Liver (tissue), 9 donors: ENCODE results near the gene GAS6. TPM values are rescaled to one million over a fixed set of nuclear protein-coding genes. Genes with fewer than 3 reads are reported as not detected.

Experiments used
- DNase-seq: peaks from one replicate; pipeline ENCODE4 v3.0.0-alpha.2; 2017; ENCODE audit warnings: low spot score
- H3K27ac ChIP-seq, 2 donors: one replicate each; pipeline ENCODE4 v1.7.0; 2013; ENCODE audit warnings: inconsistent platforms in 2 of 2, low read length in 2 of 2, control low read depth in 1 of 2, low read depth in 1 of 2, mild to moderate bottlenecking in 1 of 2
- H3K27me3 ChIP-seq, 4 donors: one replicate each; pipeline versions ENCODE4 v1.6.1 to v1.7.0; 2013; ENCODE audit warnings: low read length in 3 of 4, inconsistent platforms in 1 of 4, mild to moderate bottlenecking in 1 of 4, moderate library complexity in 1 of 4; ENCODE audit not compliant: control insufficient read depth in 4 of 4, insufficient read depth in 4 of 4
- H3K36me3 ChIP-seq, 4 donors: one replicate each; pipeline versions ENCODE4 v1.6.1 to v1.7.0; 2013; ENCODE audit warnings: low read length in 3 of 4, mild to moderate bottlenecking in 3 of 4, low read depth in 1 of 4, moderate library complexity in 1 of 4; ENCODE audit not compliant: control insufficient read depth in 4 of 4, insufficient read depth in 3 of 4
- H3K4me1 ChIP-seq, 4 donors: one replicate each; pipeline versions ENCODE4 v1.6.1 to v1.7.0; 2013; ENCODE audit warnings: low read length in 3 of 4, mild to moderate bottlenecking in 3 of 4, moderate library complexity in 1 of 4; ENCODE audit not compliant: control insufficient read depth in 4 of 4, insufficient read depth in 4 of 4
- H3K4me3 ChIP-seq, 3 donors: one replicate each; pipeline versions ENCODE4 v1.6.1 to v1.7.0; 2013; ENCODE audit warnings: low read length in 3 of 3, control low read depth in 1 of 3, low read depth in 1 of 3, mild to moderate bottlenecking in 1 of 3
- H3K9ac ChIP-seq, 2 donors: one replicate each; pipeline ENCODE4 v1.7.0; 2013; ENCODE audit warnings: low read length in 2 of 2, mild to moderate bottlenecking in 2 of 2, moderate library complexity in 2 of 2, control low read depth in 1 of 2, low read depth in 1 of 2
- H3K9me3 ChIP-seq, 4 donors: one replicate each; pipeline versions ENCODE4 v1.6.1 to v1.7.0; 2013; ENCODE audit warnings: low read length in 3 of 4; ENCODE audit not compliant: control insufficient read depth in 4 of 4
- EGR1 ChIP-seq, 2 donors: IDR thresholded peaks; 2 replicates each; pipeline ENCODE4 v1.6.1; 2016 to 2018; ENCODE audit warnings: antibody characterized with exemption in 2 of 2, low read depth in 2 of 2
- FOXA1 ChIP-seq: IDR thresholded peaks from 2 replicates; pipeline ENCODE4 v1.6.1; 2016; ENCODE audit warnings: antibody characterized with exemption
- FOXA2 ChIP-seq: IDR thresholded peaks from 2 replicates; pipeline ENCODE4 v1.6.1; 2016; ENCODE audit warnings: antibody characterized with exemption
- GABPA ChIP-seq, 2 donors: IDR thresholded peaks in 1 of 2; conservative IDR thresholded peaks in 1 of 2; 2 replicates each; pipeline ENCODE4 v1.6.1; 2016; ENCODE audit warnings: antibody characterized with exemption in 2 of 2, mild to moderate bottlenecking in 1 of 2, moderate library complexity in 1 of 2
- HNF4A ChIP-seq, 2 donors: conservative IDR thresholded peaks; 2 replicates each; pipeline ENCODE4 v1.6.1; 2016; ENCODE audit warnings: antibody characterized with exemption in 2 of 2, mild to moderate bottlenecking in 2 of 2
- HNF4G ChIP-seq: IDR thresholded peaks from 2 replicates; pipeline ENCODE4 v1.6.1; 2016; ENCODE audit warnings: antibody characterized with exemption
- JUND ChIP-seq, 2 donors: IDR thresholded peaks; 2 replicates each; pipeline ENCODE4 v1.6.1; 2016; ENCODE audit warnings: antibody characterized with exemption in 2 of 2
- NR2F2 ChIP-seq: IDR thresholded peaks from 2 replicates; pipeline ENCODE4 v1.6.1; 2016; ENCODE audit warnings: antibody characterized with exemption
- RAD21 ChIP-seq, 2 donors: IDR thresholded peaks; 2 replicates each; pipeline ENCODE4 v1.6.1; 2016; ENCODE audit warnings: antibody characterized with exemption in 2 of 2, mild to moderate bottlenecking in 2 of 2
- RXRA ChIP-seq, 2 donors: IDR thresholded peaks; 2 replicates each; pipeline ENCODE4 v1.6.1; 2017 to 2018; ENCODE audit warnings: antibody characterized with exemption in 2 of 2, mild to moderate bottlenecking in 1 of 2
- TAF1 ChIP-seq: conservative IDR thresholded peaks from 2 replicates; pipeline ENCODE4 v1.6.1; 2016; ENCODE audit warnings: antibody characterized with exemption, mild to moderate bottlenecking
- YY1 ChIP-seq: IDR thresholded peaks from 2 replicates; pipeline ENCODE4 v1.6.1; 2016; ENCODE audit warnings: antibody characterized with exemption, mild to moderate bottlenecking
- WGBS: extraction: QIAGEN DNeasy Blood & Tissue Kit; methylation state at CpG from one replicate; pipeline ENCODE4 v1.1.7; 2013; 5-methylcytosine and 5-hydroxymethylcytosine counted together
- polyA plus RNA-seq, 2 donors: library from polyadenylated mRNA; stranded (reverse) in 1 of 2; unstranded in 1 of 2; fragments of 200-250 nt in 1 of 2; fragments of >200 nt in 1 of 2; fragmentation: Nextera tagmentation in 1 of 2; extraction: Ambion mirVana in 1 of 2; gene quantifications; one replicate each; pipeline versions ENCODE4 v1.2.1 to v1.2.3, GENCODE V29; 2013 to 2015
- total RNA-seq, 2 donors: library from RNA; depleted of rRNA; stranded (reverse); fragments of >200 nt; gene quantifications; one replicate each; pipeline ENCODE4 v1.2.3, GENCODE V29; 2014
- TF ChIP-seq, protein P1 (sequence below): IDR thresholded peaks from 2 replicates; pipeline ENCODE4 v1.6.1; 2016; ENCODE audit warnings: antibody characterized with exemption
- TF ChIP-seq, protein P2 (sequence below): IDR thresholded peaks from 2 replicates; pipeline ENCODE4 v1.6.1; 2016; ENCODE audit warnings: antibody characterized with exemption
- TF ChIP-seq, protein P3 (sequence below): IDR thresholded peaks from 2 replicates; pipeline ENCODE4 v1.6.1; 2016; ENCODE audit warnings: antibody characterized with exemption
- TF ChIP-seq, protein P4 (sequence below): fragments of 150-350 bp; IDR thresholded peaks from 2 replicates; pipeline ENCODE4 v1.5.1; 2017; ENCODE audit warnings: improper control_type of control experiment, low read depth, low read length; ENCODE audit not compliant: missing input control
- donor health status: healthy.
- donor health status: healthy.
- donor health status: healthy.
- donor health status: healthy.
- donor health status: healthy.

Gene GAS6
- total and polyA plus RNA-seq, 4 donors: 2.5 to 30.2 (median 9.1) TPM

DNA sequence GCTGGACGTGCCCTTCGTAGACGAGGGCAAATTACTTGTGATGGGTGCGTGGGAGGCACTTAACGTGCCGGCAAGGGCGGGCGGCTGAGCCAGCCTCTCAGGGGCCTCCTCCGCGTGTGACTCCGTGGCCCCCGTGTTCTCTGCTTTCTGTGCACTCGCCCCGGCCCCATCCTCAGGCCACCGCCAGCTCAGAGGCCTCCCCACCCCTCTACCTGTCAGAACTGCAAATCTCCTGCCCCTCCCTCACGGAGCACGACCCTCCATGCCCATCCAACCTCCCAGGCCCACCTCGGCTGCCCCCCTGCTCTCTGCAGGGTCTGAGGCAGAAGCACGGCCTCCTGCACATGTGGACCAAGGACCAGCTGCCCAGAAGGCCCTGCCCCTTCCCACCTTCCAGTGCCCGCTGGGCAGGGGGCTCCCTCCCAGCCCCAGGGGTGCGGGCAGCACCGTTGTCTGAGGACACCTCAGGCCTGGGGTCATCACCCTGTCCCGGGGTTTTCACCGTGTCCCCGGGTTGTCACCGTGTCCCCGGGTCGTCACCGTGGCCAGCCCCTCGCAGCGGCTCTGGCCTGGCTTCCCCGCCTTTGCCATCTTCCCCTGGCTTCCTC lies 60.4 kb downstream of the GAS6 start:
- TF ChIP-seq NR2F2 (no peak), JUND (IDR thresholded peaks at IDR 0.05) (no peak), RXRA (IDR thresholded peaks at IDR 0.05) (no peak), GABPA (IDR thresholded peaks at IDR 0.05 in 1 of 2, conservative IDR thresholded peaks at IDR 0.05 in 1 of 2) (no peak), HNF4A (conservative IDR thresholded peaks at IDR 0.05) (no peak), TAF1 (no peak), RAD21 (IDR thresholded peaks at IDR 0.05) (no peak), HNF4G (no peak), YY1 (no peak), FOXA2 (no peak), EGR1 (IDR thresholded peaks at IDR 0.05; ENCODE audit: low read depth in 2 of 2) (no peak), FOXA1 (no peak)
- TF ChIP-seq, protein P1, sequence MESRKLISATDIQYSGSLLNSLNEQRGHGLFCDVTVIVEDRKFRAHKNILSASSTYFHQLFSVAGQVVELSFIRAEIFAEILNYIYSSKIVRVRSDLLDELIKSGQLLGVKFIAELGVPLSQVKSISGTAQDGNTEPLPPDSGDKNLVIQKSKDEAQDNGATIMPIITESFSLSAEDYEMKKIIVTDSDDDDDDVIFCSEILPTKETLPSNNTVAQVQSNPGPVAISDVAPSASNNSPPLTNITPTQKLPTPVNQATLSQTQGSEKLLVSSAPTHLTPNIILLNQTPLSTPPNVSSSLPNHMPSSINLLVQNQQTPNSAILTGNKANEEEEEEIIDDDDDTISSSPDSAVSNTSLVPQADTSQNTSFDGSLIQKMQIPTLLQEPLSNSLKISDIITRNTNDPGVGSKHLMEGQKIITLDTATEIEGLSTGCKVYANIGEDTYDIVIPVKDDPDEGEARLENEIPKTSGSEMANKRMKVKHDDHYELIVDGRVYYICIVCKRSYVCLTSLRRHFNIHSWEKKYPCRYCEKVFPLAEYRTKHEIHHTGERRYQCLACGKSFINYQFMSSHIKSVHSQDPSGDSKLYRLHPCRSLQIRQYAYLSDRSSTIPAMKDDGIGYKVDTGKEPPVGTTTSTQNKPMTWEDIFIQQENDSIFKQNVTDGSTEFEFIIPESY: no peak
- TF ChIP-seq, protein P2, sequence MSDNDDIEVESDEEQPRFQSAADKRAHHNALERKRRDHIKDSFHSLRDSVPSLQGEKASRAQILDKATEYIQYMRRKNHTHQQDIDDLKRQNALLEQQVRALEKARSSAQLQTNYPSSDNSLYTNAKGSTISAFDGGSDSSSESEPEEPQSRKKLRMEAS: no peak
- TF ChIP-seq, protein P3, sequence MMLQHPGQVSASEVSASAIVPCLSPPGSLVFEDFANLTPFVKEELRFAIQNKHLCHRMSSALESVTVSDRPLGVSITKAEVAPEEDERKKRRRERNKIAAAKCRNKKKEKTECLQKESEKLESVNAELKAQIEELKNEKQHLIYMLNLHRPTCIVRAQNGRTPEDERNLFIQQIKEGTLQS: no peak
- no peaks in the 10 kb centered on the region for H3K4me1 ChIP-seq
- DNase-seq: no peak

DNA sequence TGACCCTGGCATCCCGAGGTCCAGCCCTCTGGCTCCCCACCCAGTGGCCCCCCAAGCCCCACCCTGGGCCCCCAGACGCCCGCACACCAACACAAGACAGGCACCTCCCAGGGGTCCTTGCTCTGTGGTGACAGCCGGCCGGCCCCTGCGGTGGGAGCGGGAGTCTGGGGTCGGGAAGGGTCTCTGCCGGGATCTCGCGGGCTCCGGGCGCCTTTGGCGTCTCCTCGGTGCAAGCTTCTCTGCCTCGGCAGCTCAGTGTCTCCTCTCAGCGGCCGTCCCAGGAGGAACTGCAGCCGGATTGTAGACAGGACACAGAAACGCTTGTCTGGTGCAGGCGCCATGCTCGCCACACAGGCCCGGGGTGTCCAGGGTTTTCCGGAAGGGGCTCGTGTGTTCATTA lies 61.1 kb downstream of the GAS6 start:
- H3K4me3 ChIP-seq: no peak overlapping the region
- no peak overlapping the region for H3K9ac ChIP-seq
- H3K4me1 ChIP-seq: no peaks in the 10 kb centered on the region
- 78% methylated on average over 25 of the region's 25 CpGs for WGBS
- no peaks in the 10 kb centered on the region for H3K9me3 ChIP-seq
- H3K27me3 ChIP-seq: no peaks in the 10 kb centered on the region
- DNase-seq: no peak
- H3K36me3 ChIP-seq: no peaks in the 10 kb centered on the region
- TF ChIP-seq, protein P4, sequence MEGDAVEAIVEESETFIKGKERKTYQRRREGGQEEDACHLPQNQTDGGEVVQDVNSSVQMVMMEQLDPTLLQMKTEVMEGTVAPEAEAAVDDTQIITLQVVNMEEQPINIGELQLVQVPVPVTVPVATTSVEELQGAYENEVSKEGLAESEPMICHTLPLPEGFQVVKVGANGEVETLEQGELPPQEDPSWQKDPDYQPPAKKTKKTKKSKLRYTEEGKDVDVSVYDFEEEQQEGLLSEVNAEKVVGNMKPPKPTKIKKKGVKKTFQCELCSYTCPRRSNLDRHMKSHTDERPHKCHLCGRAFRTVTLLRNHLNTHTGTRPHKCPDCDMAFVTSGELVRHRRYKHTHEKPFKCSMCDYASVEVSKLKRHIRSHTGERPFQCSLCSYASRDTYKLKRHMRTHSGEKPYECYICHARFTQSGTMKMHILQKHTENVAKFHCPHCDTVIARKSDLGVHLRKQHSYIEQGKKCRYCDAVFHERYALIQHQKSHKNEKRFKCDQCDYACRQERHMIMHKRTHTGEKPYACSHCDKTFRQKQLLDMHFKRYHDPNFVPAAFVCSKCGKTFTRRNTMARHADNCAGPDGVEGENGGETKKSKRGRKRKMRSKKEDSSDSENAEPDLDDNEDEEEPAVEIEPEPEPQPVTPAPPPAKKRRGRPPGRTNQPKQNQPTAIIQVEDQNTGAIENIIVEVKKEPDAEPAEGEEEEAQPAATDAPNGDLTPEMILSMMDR: no peak
- TF ChIP-seq, protein P1: no peak
- no peak overlapping the region for H3K27ac ChIP-seq

More for the DNA sequence above, 60.4 kb downstream of the GAS6 start:
- no peak overlapping the region for H3K27ac ChIP-seq
- no peaks in the 10 kb centered on the region for H3K36me3 ChIP-seq
- no peak overlapping the region for H3K9ac ChIP-seq
- WGBS: 78% methylated on average over 32 of the region's 32 CpGs
- H3K4me3 ChIP-seq: no peak overlapping the region
- no peaks in the 10 kb centered on the region for H3K27me3 ChIP-seq
- peaks cover 0 to 7% (median 2%) of the 10 kb centered on the region in 4 donors for H3K9me3 ChIP-seq
